ENCODE results near the gene CLDN24.

Gene CLDN24

GRCh38 chr4:183344523-183345255, 22.5 kb upstream of the CLDN24 start:
- ChIA-PET CTCF (no interaction called here), POLR2A (no interaction called here)
- DNase-seq (ENCODE audit: low read depth, low spot score) = no peak
- no peak overlapping the region for H3K4me3 ChIP-seq (ENCODE audit: low read depth, low read length)
- no peak for TF ChIP-seq CTCF (IDR thresholded peaks at IDR 0.05; ENCODE audit: insufficient read depth, low read length, missing control alignments)

- ChIA-PET POLR2A (no interaction called here), CTCF (no interaction called here)
- DNase-seq (ENCODE audit: low read depth, low spot score) = no peak
- no peak for TF ChIP-seq CTCF (IDR thresholded peaks at IDR 0.05; ENCODE audit: insufficient read depth, low read length, missing control alignments)
- H3K4me3 ChIP-seq (ENCODE audit: low read depth, low read length) = no peak overlapping the region
Observed at GRCh38 chr4:183343730-183344129, 21.5 kb upstream of the CLDN24 start.

GRCh38 chr4:183342541-183343533, 20.6 kb upstream of the CLDN24 start:
- H3K4me3 ChIP-seq (ENCODE audit: low read depth, low read length) = no peak overlapping the region
- POLR2A ChIA-PET = no interaction called here
- CTCF ChIA-PET = no interaction called here
- TF ChIP-seq CTCF (IDR thresholded peaks at IDR 0.05; ENCODE audit: insufficient read depth, low read length, missing control alignments) = no peak
- DNase-seq (ENCODE audit: low read depth, low spot score) = no peak

- CTCF ChIA-PET = no interaction called here
- no peak for DNase-seq (ENCODE audit: low read depth, low spot score)
- TF ChIP-seq CTCF (IDR thresholded peaks at IDR 0.05; ENCODE audit: insufficient read depth, low read length, missing control alignments) = no peak
- POLR2A ChIA-PET = no interaction called here
- H3K4me3 ChIP-seq (ENCODE audit: low read depth, low read length) = no peak overlapping the region
Observed at GRCh38 chr4:183337833-183338232, 15.6 kb upstream of the CLDN24 start.

- ChIA-PET POLR2A (no interaction called here), CTCF (no interaction called here)
- H3K4me3 ChIP-seq (ENCODE audit: low read depth, low read length) = no peak overlapping the region
- no peak for TF ChIP-seq CTCF (IDR thresholded peaks at IDR 0.05; ENCODE audit: insufficient read depth, low read length, missing control alignments)
- DNase-seq (ENCODE audit: low read depth, low spot score) = no peak
Observed at GRCh38 chr4:183337349-183337748, 15.1 kb upstream of the CLDN24 start.

- ChIA-PET CTCF (interaction anchor here (1.0 kb wide), 1 partner anchor 12 kb away, joined by 3 read pairs; no protein-coding TSS in a partner anchor), POLR2A (no interaction called here)
- peak; percentile 80 for DNase-seq (ENCODE audit: low read depth, low spot score)
- H3K4me3 ChIP-seq (ENCODE audit: low read depth, low read length) = no peak overlapping the region
- no peak for TF ChIP-seq CTCF (IDR thresholded peaks at IDR 0.05; ENCODE audit: insufficient read depth, low read length, missing control alignments)
Observed at GRCh38 chr4:183335369-183335940, 13.2 kb upstream of the CLDN24 start.

Data from AG04449 (cell line).